IPS DF 6.9 (cell line): Measurements from ENCODE around the gene KDM5B.

Experiments used
- DNase-seq: peaks from one replicate; pipeline ENCODE4 v3.0.0-alpha.2; 2013; ENCODE audit warnings: low read depth, low spot score
- H3K27ac ChIP-seq: one replicate; pipeline ENCODE4 v1.5.1; 2013; ENCODE audit warnings: low read length, control low read depth
- H3K27me3 ChIP-seq: 2 replicates; pipeline ENCODE4 v1.6.1; 2013; ENCODE audit warnings: mild to moderate bottlenecking, low read length; ENCODE audit not compliant: control insufficient read depth, insufficient read depth
- H3K36me3 ChIP-seq: 2 replicates; pipeline ENCODE4 v1.6.1; 2013; ENCODE audit warnings: low read length; ENCODE audit not compliant: control insufficient read depth, insufficient read depth
- H3K4me1 ChIP-seq: 2 replicates; pipeline ENCODE4 v1.6.1; 2013; ENCODE audit warnings: low read length; ENCODE audit not compliant: control insufficient read depth, insufficient read depth
- H3K4me3 ChIP-seq: 2 replicates; pipeline ENCODE4 v1.5.1; 2013; ENCODE audit warnings: mild to moderate bottlenecking, low read length
- H3K9me3 ChIP-seq: 2 replicates; pipeline ENCODE4 v1.6.1; 2013; ENCODE audit warnings: low read length, inconsistent platforms; ENCODE audit not compliant: control insufficient read depth, insufficient read depth
- WGBS: extraction: QIAGEN DNeasy Blood & Tissue Kit; methylation state at CpG from one replicate; pipeline ENCODE4 v1.1.7; 2013; ENCODE audit warnings: mixed read lengths, missing lambda C conversion rate; ENCODE audit not compliant: insufficient read length, insufficient coverage; 5-methylcytosine and 5-hydroxymethylcytosine counted together

The KDM5B gene

GRCh38 chr1:202807926-202808757, at the start of gene KDM5B:
TSS of gene KDM5B (minus strand) at chr1:202808421. CDS start at chr1:202808305, 116 bp downstream.
- no CpG with 5 or more reads among the region's 84 CpGs for WGBS
- H3K27ac ChIP-seq, result no peak within 1 kb of the TSS
- peak within 1 kb of the TSS; percentile 97 for H3K4me3 ChIP-seq
- H3K4me1 ChIP-seq, result peaks cover 7% of the 10 kb centered on the region; the same call in 1 of the 2 replicates
- DNase-seq, result peak; percentile 70
- no peaks in the 10 kb centered on the region for H3K36me3 ChIP-seq
- H3K27me3 ChIP-seq, result no peaks in the 10 kb centered on the region
- no peaks in the 10 kb centered on the region for H3K9me3 ChIP-seq

- H3K4me1 ChIP-seq, result peaks cover 4% of the 10 kb centered on the region
Measured at GRCh38 chr1:202857136-202857610, 49.0 kb upstream of the KDM5B start.

GRCh38 chr1:202856014-202856413, 47.8 kb upstream of the KDM5B start:
- DNase-seq, result no peak
- no peaks in the 10 kb centered on the region for H3K9me3 ChIP-seq
- no CpG with 5 or more reads among the region's 2 CpGs for WGBS
- H3K27me3 ChIP-seq, result no peaks in the 10 kb centered on the region
- peaks cover 28% of the 10 kb centered on the region for H3K36me3 ChIP-seq
- H3K27ac ChIP-seq, result no peak overlapping the region
- H3K4me1 ChIP-seq, result peaks cover 4% of the 10 kb centered on the region
- no peak overlapping the region for H3K4me3 ChIP-seq

More at GRCh38 chr1:202857136-202857610, 49.0 kb upstream of the KDM5B start:
- Histone ChIP-seq H3K36me3 (peaks cover 24% of the 10 kb centered on the region), H3K27me3 (no peaks in the 10 kb centered on the region), H3K9me3 (no peaks in the 10 kb centered on the region), H3K4me3 (no peak overlapping the region), H3K27ac (no peak overlapping the region)
- WGBS, result no CpG with 5 or more reads among the region's 4 CpGs
- no peak for DNase-seq

- no CpG with 5 or more reads among the region's 8 CpGs for WGBS
- no peaks in the 10 kb centered on the region for H3K9me3 ChIP-seq
- no peak overlapping the region for H3K4me3 ChIP-seq
- DNase-seq, result no peak
- peaks cover 30% of the 10 kb centered on the region for H3K36me3 ChIP-seq
- peaks cover 1% of the 10 kb centered on the region for H3K4me1 ChIP-seq
- H3K27ac ChIP-seq, result no peak overlapping the region
- no peaks in the 10 kb centered on the region for H3K27me3 ChIP-seq
Measured at GRCh38 chr1:202854787-202855186, 46.6 kb upstream of the KDM5B start.

- Histone ChIP-seq H3K27ac (no peak overlapping the region), H3K36me3 (peaks cover 20% of the 10 kb centered on the region), H3K9me3 (no peaks in the 10 kb centered on the region), H3K4me3 (no peak overlapping the region), H3K27me3 (no peaks in the 10 kb centered on the region), H3K4me1 (no peaks in the 10 kb centered on the region)
- WGBS, result no CpG with 5 or more reads among the region's 15 CpGs
- peak; percentile 68 for DNase-seq
Measured at GRCh38 chr1:202852163-202852904, 44.1 kb upstream of the KDM5B start.

GRCh38 chr1:202850593-202851362, 42.6 kb upstream of the KDM5B start:
- no peaks in the 10 kb centered on the region for H3K4me1 ChIP-seq
- H3K36me3 ChIP-seq, result peaks cover 12% of the 10 kb centered on the region; the same call in 1 of the 2 replicates
- no CpG with 5 or more reads among the region's 7 CpGs for WGBS
- no peak overlapping the region for H3K27ac ChIP-seq
- H3K9me3 ChIP-seq, result no peaks in the 10 kb centered on the region
- H3K27me3 ChIP-seq, result no peaks in the 10 kb centered on the region
- no peak overlapping the region for H3K4me3 ChIP-seq
- DNase-seq, result no peak

- Histone ChIP-seq H3K4me1 (peaks cover 2% of the 10 kb centered on the region; the same call in 1 of the 2 replicates), H3K9me3 (no peaks in the 10 kb centered on the region), H3K4me3 (no peak overlapping the region), H3K36me3 (peaks cover 6% of the 10 kb centered on the region; the same call in 1 of the 2 replicates), H3K27me3 (no peaks in the 10 kb centered on the region), H3K27ac (no peak overlapping the region)
- no peak for DNase-seq
- no CpG with 5 or more reads among the region's 2 CpGs for WGBS
Measured at GRCh38 chr1:202848191-202848542, 39.9 kb upstream of the KDM5B start.

GRCh38 chr1:202844935-202845334, 36.7 kb upstream of the KDM5B start:
- no peak overlapping the region for H3K27ac ChIP-seq
- WGBS, result no CpG with 5 or more reads among the region's 6 CpGs
- peaks cover 2% of the 10 kb centered on the region; the same call in 1 of the 2 replicates for H3K4me1 ChIP-seq

GRCh38 chr1:202844259-202844658, 36.0 kb upstream of the KDM5B start:
- H3K4me1 ChIP-seq, result peaks cover 2% of the 10 kb centered on the region; the same call in 1 of the 2 replicates
- no peak overlapping the region for H3K4me3 ChIP-seq
- no peak overlapping the region for H3K27ac ChIP-seq
- no peaks in the 10 kb centered on the region for H3K27me3 ChIP-seq
- WGBS, result no CpG with 5 or more reads among the region's 5 CpGs
- no peaks in the 10 kb centered on the region for H3K36me3 ChIP-seq
- no peaks in the 10 kb centered on the region for H3K9me3 ChIP-seq
- DNase-seq, result no peak

More at GRCh38 chr1:202844935-202845334, 36.7 kb upstream of the KDM5B start:
- no peaks in the 10 kb centered on the region for H3K9me3 ChIP-seq
- no peak for DNase-seq
- H3K4me3 ChIP-seq, result no peak overlapping the region
- no peaks in the 10 kb centered on the region; the same call in 1 of the 2 replicates for H3K36me3 ChIP-seq
- no peaks in the 10 kb centered on the region for H3K27me3 ChIP-seq

GRCh38 chr1:202843081-202843480, 34.9 kb upstream of the KDM5B start:
- Histone ChIP-seq H3K4me1 (peaks cover 2% of the 10 kb centered on the region; the same call in 1 of the 2 replicates), H3K36me3 (no peaks in the 10 kb centered on the region), H3K9me3 (no peaks in the 10 kb centered on the region), H3K4me3 (no peak overlapping the region), H3K27me3 (no peaks in the 10 kb centered on the region), H3K27ac (no peak overlapping the region)
- WGBS, result no CpG with 5 or more reads among the region's 11 CpGs
- DNase-seq, result no peak
